ENCODE results near the gene PRDM5. TPM values are rescaled to one million over a fixed set of nuclear protein-coding genes. Genes with fewer than 3 reads are reported as not detected.

PRDM5 gene
- total RNA-seq, 1 experiment from 2014 or later = 5.1 TPM

DNA sequence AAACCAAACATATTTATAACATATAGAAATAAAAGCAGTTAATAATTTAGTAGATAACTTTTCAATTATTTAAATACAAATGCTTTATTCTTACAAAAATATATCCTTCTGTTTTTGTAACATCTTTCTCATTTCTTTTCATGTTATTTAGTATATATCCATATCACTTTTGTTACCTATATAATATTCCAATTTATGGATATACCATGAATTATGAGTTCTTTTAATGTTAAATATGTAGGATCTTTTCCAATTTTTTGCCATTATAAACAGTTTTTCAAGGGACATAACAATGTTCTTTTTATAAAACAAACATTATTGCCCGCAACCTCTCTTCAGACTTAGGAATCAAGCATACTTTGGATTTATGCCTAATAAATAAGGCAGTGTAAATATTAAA is 151.6 kb downstream of the PRDM5 start (continued):
- TF ChIP-seq FOSL1 (IDR thresholded peaks at IDR 0.05; ENCODE audit: low read depth) (no peak), SRF (IDR thresholded peaks at IDR 0.05; ENCODE audit: low read depth) (no peak), EZH2phosphoT487 (IDR thresholded peaks at IDR 0.05; ENCODE audit: borderline replicate concordance) (no peak), ZNF274 (IDR thresholded peaks at IDR 0.05; ENCODE audit: low read depth, low read length) (no peak), TCF7L2 (IDR thresholded peaks at IDR 0.05; ENCODE audit: borderline replicate concordance, extremely low read depth, insufficient read depth, insufficient read length) (no peak), POLR2AphosphoS5 (IDR thresholded peaks at IDR 0.05; ENCODE audit: low read depth, low read length) (no peak), CEBPB (IDR thresholded peaks at IDR 0.05; ENCODE audit: low read depth) (no peak), ZFX (IDR thresholded peaks at IDR 0.05) (no peak)
- TF ChIP-seq, protein P1, sequence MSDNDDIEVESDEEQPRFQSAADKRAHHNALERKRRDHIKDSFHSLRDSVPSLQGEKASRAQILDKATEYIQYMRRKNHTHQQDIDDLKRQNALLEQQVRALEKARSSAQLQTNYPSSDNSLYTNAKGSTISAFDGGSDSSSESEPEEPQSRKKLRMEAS (IDR thresholded peaks at IDR 0.05) = no peak

DNA sequence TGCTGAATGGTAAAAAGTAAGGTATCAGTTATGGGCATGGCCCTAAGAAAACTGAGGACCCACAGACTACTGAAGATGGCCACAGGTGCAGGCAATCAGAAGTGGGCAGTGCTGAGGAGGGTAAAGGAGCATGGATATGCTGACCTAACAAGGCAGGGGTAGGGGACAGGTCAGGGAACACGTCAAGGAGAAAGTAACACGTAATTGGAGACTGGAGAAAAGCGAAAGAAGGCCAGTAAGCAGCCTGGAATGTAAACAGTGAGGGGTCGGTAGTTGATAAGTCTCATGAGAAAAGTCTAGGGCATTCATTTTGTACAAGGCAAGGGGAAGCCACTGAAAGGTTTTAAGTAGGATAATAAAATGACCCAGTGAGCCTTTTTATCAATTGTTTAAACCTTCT is 153.3 kb downstream of the PRDM5 start:
- no peak overlapping the region for H2AFZ ChIP-seq (ENCODE audit: low read depth, low read length, poor library complexity, severe bottlenecking)
- no TSS peak for BruUV-seq (replicated peaks)
- no peak overlapping the region for H3K4me3 ChIP-seq (replicated peaks in 1 of 2; ENCODE audit: low read depth in 1 of 2, low read length in 2 of 2)
- no peak overlapping the region for H3K9ac ChIP-seq (ENCODE audit: low read length)
- ChIA-PET CTCF (no interaction called here), RAD21 (ENCODE audit: low non-redundant PET in 1 of 2, low total read pairs in 2 of 2, uncharacterized antibody in 2 of 2, unreplicated experiment in 2 of 2) (no interaction called here), POLR2A (no interaction called here)
- no peak for ATAC-seq
- H3K36me3 ChIP-seq (ENCODE audit: control insufficient read depth in 1 of 2, insufficient read depth in 2 of 2, low read length in 2 of 2) = no peaks in the 10 kb centered on the region
- H4K20me1 ChIP-seq (ENCODE audit: insufficient read depth) = no peaks in the 10 kb centered on the region
- H3K27ac ChIP-seq (ENCODE audit: low read depth, low read length) = no peak overlapping the region
- no peaks in the 10 kb centered on the region for H3K79me2 ChIP-seq (ENCODE audit: insufficient read depth, low read length)
- no peaks in the 10 kb centered on the region for H3K9me3 ChIP-seq (ENCODE audit: control insufficient read depth in 1 of 2, insufficient read depth in 1 of 2, low read depth in 1 of 2, low read length in 2 of 2)
- TF ChIP-seq FOSL1 (IDR thresholded peaks at IDR 0.05; ENCODE audit: low read depth) (no peak), CBX3 (IDR thresholded peaks at IDR 0.05; ENCODE audit: low read depth) (no peak), POLR2AphosphoS5 (IDR thresholded peaks at IDR 0.05; ENCODE audit: low read depth, low read length) (no peak), JUND (IDR thresholded peaks at IDR 0.05) (no peak), RAD21 (IDR thresholded peaks at IDR 0.05; ENCODE audit: low read depth) (no peak), ELF1 (IDR thresholded peaks at IDR 0.05; ENCODE audit: borderline replicate concordance, low read depth) (no peak), EGR1 (IDR thresholded peaks at IDR 0.05; ENCODE audit: low read depth) (no peak), TCF7L2 (IDR thresholded peaks at IDR 0.05; ENCODE audit: borderline replicate concordance, extremely low read depth, insufficient read depth, insufficient read length) (no peak), EZH2 (IDR thresholded peaks at IDR 0.05) (no peak), ZNF274 (IDR thresholded peaks at IDR 0.05; ENCODE audit: low read depth, low read length) (no peak), ZFX (IDR thresholded peaks at IDR 0.05) (no peak), CEBPB (IDR thresholded peaks at IDR 0.05; ENCODE audit: low read depth) (no peak)
- TF ChIP-seq, protein P1 (IDR thresholded peaks at IDR 0.05) = no peak
- TF ChIP-seq, protein P2, sequence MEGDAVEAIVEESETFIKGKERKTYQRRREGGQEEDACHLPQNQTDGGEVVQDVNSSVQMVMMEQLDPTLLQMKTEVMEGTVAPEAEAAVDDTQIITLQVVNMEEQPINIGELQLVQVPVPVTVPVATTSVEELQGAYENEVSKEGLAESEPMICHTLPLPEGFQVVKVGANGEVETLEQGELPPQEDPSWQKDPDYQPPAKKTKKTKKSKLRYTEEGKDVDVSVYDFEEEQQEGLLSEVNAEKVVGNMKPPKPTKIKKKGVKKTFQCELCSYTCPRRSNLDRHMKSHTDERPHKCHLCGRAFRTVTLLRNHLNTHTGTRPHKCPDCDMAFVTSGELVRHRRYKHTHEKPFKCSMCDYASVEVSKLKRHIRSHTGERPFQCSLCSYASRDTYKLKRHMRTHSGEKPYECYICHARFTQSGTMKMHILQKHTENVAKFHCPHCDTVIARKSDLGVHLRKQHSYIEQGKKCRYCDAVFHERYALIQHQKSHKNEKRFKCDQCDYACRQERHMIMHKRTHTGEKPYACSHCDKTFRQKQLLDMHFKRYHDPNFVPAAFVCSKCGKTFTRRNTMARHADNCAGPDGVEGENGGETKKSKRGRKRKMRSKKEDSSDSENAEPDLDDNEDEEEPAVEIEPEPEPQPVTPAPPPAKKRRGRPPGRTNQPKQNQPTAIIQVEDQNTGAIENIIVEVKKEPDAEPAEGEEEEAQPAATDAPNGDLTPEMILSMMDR (IDR thresholded peaks at IDR 0.05 in 2 of 3, conservative IDR thresholded peaks at IDR 0.05 in 1 of 3; ENCODE audit: borderline replicate concordance in 1 of 3, insufficient read depth in 1 of 3, low read depth in 2 of 3, low read length in 2 of 3) = no peak
- TF ChIP-seq, protein P3, sequence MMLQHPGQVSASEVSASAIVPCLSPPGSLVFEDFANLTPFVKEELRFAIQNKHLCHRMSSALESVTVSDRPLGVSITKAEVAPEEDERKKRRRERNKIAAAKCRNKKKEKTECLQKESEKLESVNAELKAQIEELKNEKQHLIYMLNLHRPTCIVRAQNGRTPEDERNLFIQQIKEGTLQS (IDR thresholded peaks at IDR 0.05) = no peak
- no peaks in the 10 kb centered on the region for H3K27me3 ChIP-seq (ENCODE audit: insufficient read depth, low read length)
- peaks cover 0 to 5% of the 10 kb centered on the region in 2 experiments; a peak in 1 of 4 replicates for H3K4me1 ChIP-seq (ENCODE audit: control insufficient read depth in 1 of 2, insufficient read depth in 2 of 2, low read length in 2 of 2)
- peak; percentile 16 for DNase-seq (ENCODE audit: low read depth, low spot score)
- peak overlapping the region; percentile 15; the same call in 1 of the 2 replicates for H3K4me2 ChIP-seq (ENCODE audit: low read length)
- intact Hi-C loops (cut with micrococcal nuclease) = no loop called here
- H3K9me2 ChIP-seq (ENCODE audit: insufficient read depth) = no peaks in the 10 kb centered on the region
